Esophagus squamous epithelium (tissue), 5 donors: ENCODE measurements around the gene TRPM1. TPM values are rescaled to one million over a fixed set of nuclear protein-coding genes. Genes with fewer than 3 reads are reported as not detected.
A peak's percentile ranks its signal among the peaks of the same experiment; 100 is the strongest.

Source experiments
- DNase-seq: peaks from one replicate; lab custom pipeline; 2025; lab: John Stamatoyannopoulos, UW
- H3K27ac ChIP-seq, 4 donors: fragments of 200-600 bp; sonication (generic); one replicate each; pipeline ENCODE4 v1.5.1; 2016 to 2019; ENCODE audit warnings: mild to moderate bottlenecking in 1 of 4
- H3K27me3 ChIP-seq, 4 donors: fragments of 200-600 bp; sonication (generic); 1 replicate in 3 of 4; 2 replicates in 1 of 4; pipeline versions ENCODE4 v1.5.1 to v1.6.0; 2017 to 2021; ENCODE audit warnings: antibody characterized with exemption in 1 of 4
- H3K36me3 ChIP-seq, 3 donors: fragments of 200-600 bp; sonication (generic); one replicate each; pipeline ENCODE4 v1.5.1; 2016 to 2019
- H3K4me1 ChIP-seq, 3 donors: fragments of 200-600 bp; sonication (generic); one replicate each; pipeline ENCODE4 v1.5.1; 2017 to 2019
- H3K4me3 ChIP-seq, 4 donors: fragments of 200-600 bp; sonication (generic); 1 replicate in 3 of 4; 2 replicates in 1 of 4; pipeline ENCODE4 v1.5.1; 2016 to 2019; ENCODE audit warnings: mild to moderate bottlenecking in 2 of 4, moderate library complexity in 1 of 4
- H3K9me3 ChIP-seq, 3 donors: fragments of 200-600 bp; sonication (generic); one replicate each; pipeline ENCODE4 v1.5.1; 2016 to 2019
- POLR2A ChIP-seq, 4 donors: fragments of 450-650 bp; IDR thresholded peaks; one replicate each; pipeline ENCODE4 v1.6.1; 2017; ENCODE audit warnings: antibody characterized with exemption in 4 of 4, mild to moderate bottlenecking in 4 of 4, moderate library complexity in 3 of 4
- WGBS, 2 donors: methylation state at CpG; one replicate each; pipeline ENCODE4 v1.1.5; 2018; 5-methylcytosine and 5-hydroxymethylcytosine counted together
- intact Hi-C: fragments of 100-400 bp; cut with DNase I; formaldehyde crosslinking; loops from one replicate; pipeline ENCODE4 v1.15.0; 2022
- total RNA-seq, 4 donors: library from RNA; depleted of rRNA; stranded (reverse); fragments of >200 nt; gene quantifications; one replicate each; pipeline ENCODE4 v1.1.0, GENCODE V29; 2016
- TF ChIP-seq, protein P1 (sequence below), 6 experiments: fragments of 450-650 bp in 4 of 6; fragments of 200-600 bp in 2 of 6; sonication (generic) in 2 of 6; IDR thresholded peaks; one replicate each; pipeline ENCODE4 v1.5.1; 2016 to 2019; ENCODE audit warnings: antibody characterized with exemption in 6 of 6, mild to moderate bottlenecking in 4 of 6, moderate library complexity in 4 of 6
- donor health status: DM: yes; HTN: yes; CAD: no.

TRPM1 gene
- total RNA-seq, 4 donors from 2014 or later = not detected

DNA sequence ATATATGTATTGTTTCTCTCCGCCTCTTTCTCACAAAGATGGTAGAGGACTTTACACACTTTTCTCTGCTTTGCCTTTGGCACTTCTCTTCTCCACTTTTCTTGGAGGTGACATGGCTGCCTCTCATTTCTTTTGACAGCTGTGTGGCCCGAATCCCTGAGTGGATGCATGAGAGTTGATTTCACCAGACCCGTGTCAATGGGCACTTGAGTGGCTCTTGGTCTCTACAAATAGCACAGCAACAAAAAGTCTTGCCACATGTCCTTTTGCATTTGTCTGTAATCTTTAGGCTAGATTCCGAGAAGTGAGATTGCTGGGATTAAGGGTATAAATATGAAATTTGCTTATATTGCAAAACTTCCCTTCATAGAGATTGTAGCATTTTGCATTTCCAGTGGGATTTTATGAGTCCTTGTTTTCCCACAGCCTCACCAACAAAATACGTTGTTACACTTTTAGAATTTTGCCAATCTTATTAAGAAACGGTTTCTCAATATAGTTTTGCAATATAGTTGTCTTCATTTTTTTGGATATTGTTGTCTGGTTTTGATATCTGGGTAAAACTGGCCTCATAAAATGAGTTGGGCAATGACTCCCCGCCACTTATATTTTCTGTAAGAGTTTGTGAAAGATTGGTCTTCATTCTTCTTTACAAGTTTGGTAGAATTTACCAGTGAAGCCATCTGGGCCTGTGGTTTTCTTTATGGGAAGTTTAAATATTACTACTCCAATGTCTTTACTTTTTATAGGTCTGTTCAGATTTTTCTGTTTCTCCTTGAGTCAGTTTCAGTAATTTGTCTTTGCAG lies 5.2 kb upstream of the TRPM1 start:
- H3K36me3 ChIP-seq = no peaks in the 10 kb centered on the region
- TF ChIP-seq, protein P1, sequence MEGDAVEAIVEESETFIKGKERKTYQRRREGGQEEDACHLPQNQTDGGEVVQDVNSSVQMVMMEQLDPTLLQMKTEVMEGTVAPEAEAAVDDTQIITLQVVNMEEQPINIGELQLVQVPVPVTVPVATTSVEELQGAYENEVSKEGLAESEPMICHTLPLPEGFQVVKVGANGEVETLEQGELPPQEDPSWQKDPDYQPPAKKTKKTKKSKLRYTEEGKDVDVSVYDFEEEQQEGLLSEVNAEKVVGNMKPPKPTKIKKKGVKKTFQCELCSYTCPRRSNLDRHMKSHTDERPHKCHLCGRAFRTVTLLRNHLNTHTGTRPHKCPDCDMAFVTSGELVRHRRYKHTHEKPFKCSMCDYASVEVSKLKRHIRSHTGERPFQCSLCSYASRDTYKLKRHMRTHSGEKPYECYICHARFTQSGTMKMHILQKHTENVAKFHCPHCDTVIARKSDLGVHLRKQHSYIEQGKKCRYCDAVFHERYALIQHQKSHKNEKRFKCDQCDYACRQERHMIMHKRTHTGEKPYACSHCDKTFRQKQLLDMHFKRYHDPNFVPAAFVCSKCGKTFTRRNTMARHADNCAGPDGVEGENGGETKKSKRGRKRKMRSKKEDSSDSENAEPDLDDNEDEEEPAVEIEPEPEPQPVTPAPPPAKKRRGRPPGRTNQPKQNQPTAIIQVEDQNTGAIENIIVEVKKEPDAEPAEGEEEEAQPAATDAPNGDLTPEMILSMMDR (IDR thresholded peaks at IDR 0.05) = no peak
- no peak for TF ChIP-seq POLR2A (IDR thresholded peaks at IDR 0.05)
- H3K9me3 ChIP-seq = no peaks in the 10 kb centered on the region
- DNase-seq = no peak
- H3K27me3 ChIP-seq = no peaks in the 10 kb centered on the region
- H3K4me1 ChIP-seq = peaks cover 0 to 27% (median 4%) of the 10 kb centered on the region in 3 donors
- H3K27ac ChIP-seq = no peak overlapping the region
- 74 to 79% methylated on average over 7 of the region's 7 CpGs for WGBS, 2 donors
- intact Hi-C loops = no loop called here
- no peak overlapping the region for H3K4me3 ChIP-seq

DNA sequence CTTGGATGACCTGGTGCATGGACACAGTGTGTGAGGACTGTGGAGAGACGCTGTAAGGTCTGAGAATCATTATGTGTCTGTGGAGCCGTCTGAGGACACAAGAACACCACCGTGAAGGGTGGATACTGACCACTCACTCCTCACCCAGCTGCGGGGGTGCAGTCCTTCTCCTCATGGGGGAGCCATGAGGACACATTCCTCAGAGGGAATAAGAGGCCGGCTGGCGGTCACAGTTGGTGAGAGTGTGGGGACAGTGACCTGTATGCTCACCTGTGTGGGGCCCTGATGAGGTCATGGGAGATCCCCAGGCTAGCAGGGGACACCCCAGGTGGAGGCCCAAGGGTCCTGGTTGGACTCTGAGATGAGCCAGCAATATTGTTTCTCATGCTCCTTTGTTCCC lies 2.5 kb upstream of the TRPM1 start:
- TF ChIP-seq POLR2A (IDR thresholded peaks at IDR 0.05) = no peak
- TF ChIP-seq, protein P1 (IDR thresholded peaks at IDR 0.05) = no peak
- peaks cover 0 to 54% (median 11%) of the 10 kb centered on the region in 3 donors for H3K4me1 ChIP-seq
- no peak overlapping the region for H3K27ac ChIP-seq
- no peak overlapping the region for H3K4me3 ChIP-seq
- WGBS, 2 donors = 86 to 88% methylated on average over 6 of the region's 6 CpGs
- no peaks in the 10 kb centered on the region for H3K9me3 ChIP-seq
- intact Hi-C loops = no loop called here
- no peaks in the 10 kb centered on the region for H3K36me3 ChIP-seq
- no peak for DNase-seq
- H3K27me3 ChIP-seq = no peaks in the 10 kb centered on the region

DNA sequence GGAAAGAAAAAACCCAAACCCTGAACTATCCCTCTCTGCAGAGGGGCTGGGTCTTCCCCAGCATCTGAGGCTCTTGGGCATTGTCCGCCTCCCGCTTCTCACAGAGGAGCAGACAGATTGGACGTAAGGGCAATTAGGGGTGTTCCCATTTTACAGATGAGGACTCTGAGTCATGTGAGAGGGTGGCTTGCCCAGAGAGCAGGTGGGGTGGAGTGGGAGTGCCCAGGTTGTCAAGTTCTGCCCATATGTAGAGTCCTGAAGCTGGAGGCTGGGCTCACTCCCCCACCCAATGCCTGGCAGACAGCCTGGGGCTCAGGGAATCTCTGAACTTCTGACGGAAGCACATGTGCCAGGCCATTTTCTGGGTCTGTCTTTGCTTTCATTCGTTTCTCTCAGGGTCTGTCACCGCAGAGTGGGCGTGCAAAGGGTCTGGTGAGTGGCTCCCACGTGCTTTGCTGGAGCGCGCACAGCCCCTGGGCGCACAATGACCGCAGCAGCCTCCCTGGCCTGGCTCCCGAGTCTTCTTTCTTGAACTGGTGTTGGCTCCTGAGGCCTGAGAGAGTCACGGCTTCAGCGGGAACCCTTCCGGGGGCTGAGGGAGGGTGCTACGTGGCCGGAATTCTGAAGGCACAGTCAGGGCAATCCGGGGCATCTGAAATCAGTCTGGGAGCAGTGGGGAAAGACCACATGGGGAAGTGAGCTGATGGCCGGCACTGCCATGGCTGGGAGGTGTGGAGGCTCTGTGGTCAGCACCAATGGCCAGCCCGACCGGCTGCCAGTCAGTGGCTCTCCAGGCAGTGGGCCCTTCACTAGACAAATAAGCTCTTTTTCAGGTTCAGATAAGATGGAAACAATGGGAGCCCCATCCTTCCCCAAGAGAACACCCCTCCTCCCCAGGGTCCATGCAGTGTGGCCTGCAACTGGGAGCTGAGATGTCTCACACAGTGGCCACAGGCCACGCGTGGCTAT lies 1.1 kb upstream of the TRPM1 start:
- H3K9me3 ChIP-seq = no peaks in the 10 kb centered on the region
- H3K27me3 ChIP-seq = no peaks in the 10 kb centered on the region
- H3K27ac ChIP-seq = peak overlapping the region in 1 of 4 donors; percentile 82
- TF ChIP-seq, protein P1 (IDR thresholded peaks at IDR 0.05) = no peak
- TF ChIP-seq POLR2A (IDR thresholded peaks at IDR 0.05) = no peak
- peaks cover 0 to 67% (median 11%) of the 10 kb centered on the region in 3 donors for H3K4me1 ChIP-seq
- 72 to 77% methylated on average over 14 to 17 of the region's 24 CpGs for WGBS, 2 donors
- no peaks in the 10 kb centered on the region for H3K36me3 ChIP-seq
- intact Hi-C loops = no loop called here
- H3K4me3 ChIP-seq = no peak overlapping the region
- no peak for DNase-seq

DNA sequence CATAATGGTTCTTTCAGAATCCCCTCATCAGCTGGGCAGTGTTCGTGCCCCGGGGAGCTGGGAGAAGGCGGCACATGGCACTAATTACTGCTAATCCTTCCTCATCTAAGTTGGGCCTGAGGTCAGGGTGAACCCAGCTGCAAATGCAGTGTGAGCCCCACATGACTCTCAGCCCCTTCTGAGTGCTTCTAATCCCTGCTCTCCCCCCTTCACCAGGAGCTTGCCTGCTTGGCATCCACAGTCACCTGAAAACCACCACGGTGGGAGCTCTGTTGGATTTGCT lies 455 bp upstream of the TRPM1 start:
- Histone ChIP-seq H3K36me3 (no peaks in the 10 kb centered on the region), H3K4me1 (peaks cover 0 to 69% (median 11%) of the 10 kb centered on the region in 3 donors), H3K4me3 (no peak overlapping the region), H3K27me3 (no peaks in the 10 kb centered on the region), H3K9me3 (no peaks in the 10 kb centered on the region), H3K27ac (peak overlapping the region in 3 of 4 donors; percentile 71 to 82 (median 74))
- no peak for DNase-seq
- intact Hi-C loops = no loop called here
- TF ChIP-seq, protein P1 (IDR thresholded peaks at IDR 0.05) = no peak
- TF ChIP-seq POLR2A (IDR thresholded peaks at IDR 0.05) = no peak
- 60 to 75% methylated on average over 3 to 4 of the region's 4 CpGs for WGBS, 2 donors

DNA sequence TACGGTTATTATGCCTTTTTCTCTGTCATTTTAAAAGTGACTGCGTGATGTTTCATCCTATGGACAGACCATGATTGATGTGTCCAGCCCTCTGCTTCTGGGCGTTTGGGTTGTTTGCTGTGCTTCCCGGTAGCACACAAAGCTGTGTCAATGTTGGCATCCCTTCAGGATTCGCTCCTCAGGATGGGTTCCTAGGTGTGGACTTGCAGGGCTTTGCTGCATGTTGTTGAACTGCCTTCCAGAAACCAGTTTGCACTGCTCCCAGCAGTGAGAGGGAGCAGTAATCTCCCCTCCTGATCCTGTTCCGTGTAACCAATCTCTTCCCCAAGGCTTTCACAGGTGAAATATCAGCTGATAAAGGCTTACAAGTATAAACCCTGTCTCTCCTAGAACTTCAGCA lies 787 bp downstream of the TRPM1 start:
- TF ChIP-seq, protein P1 (IDR thresholded peaks at IDR 0.05) = no peak
- TF ChIP-seq POLR2A (IDR thresholded peaks at IDR 0.05) = no peak
- Histone ChIP-seq H3K4me1 (peaks cover 0 to 68% (median 11%) of the 10 kb centered on the region in 3 donors), H3K27me3 (no peaks in the 10 kb centered on the region), H3K36me3 (no peaks in the 10 kb centered on the region), H3K9me3 (no peaks in the 10 kb centered on the region), H3K27ac (peak overlapping the region in 3 of 4 donors; percentile 71 to 82 (median 74)), H3K4me3 (no peak overlapping the region)
- intact Hi-C loops = no loop called here
- no peak for DNase-seq
- 24 to 73% methylated on average over 5 to 6 of the region's 6 CpGs for WGBS, 2 donors
